Amygdala (tissue), 56 donors: ENCODE results near the gene FHIT.
A peak's percentile ranks its signal among the peaks of the same experiment; 100 is the strongest.
"Not testable (repeated sequence)": the region's sequence is repeated elsewhere in the genome, so short reads cannot be mapped to it uniquely, and the experiment has no call there.

Experiments used
- DNase-seq, 56 donors: peaks; one replicate each; lab custom pipeline; 2025; lab: John Stamatoyannopoulos, UW

Gene FHIT

DNA sequence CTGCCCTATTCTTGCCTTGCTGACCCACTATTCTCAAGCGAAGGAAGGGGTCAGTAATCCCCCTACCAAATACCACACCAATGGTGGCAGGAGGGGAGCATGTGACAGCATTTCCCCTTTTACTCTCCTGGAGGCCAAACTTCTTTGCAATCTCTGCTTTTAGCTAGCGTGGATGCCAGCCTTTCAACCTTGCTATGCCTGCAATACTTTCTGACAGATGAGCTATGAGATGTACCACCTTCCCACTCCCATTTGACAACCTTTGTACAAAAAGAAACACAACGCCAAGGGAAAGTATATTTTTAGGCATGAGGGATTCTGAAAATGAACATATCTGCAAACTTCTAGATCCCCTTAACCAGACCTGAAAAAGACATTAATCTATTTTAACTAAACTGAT, 302.1 kb downstream of the FHIT start:
- DNase-seq: no peak

DNA sequence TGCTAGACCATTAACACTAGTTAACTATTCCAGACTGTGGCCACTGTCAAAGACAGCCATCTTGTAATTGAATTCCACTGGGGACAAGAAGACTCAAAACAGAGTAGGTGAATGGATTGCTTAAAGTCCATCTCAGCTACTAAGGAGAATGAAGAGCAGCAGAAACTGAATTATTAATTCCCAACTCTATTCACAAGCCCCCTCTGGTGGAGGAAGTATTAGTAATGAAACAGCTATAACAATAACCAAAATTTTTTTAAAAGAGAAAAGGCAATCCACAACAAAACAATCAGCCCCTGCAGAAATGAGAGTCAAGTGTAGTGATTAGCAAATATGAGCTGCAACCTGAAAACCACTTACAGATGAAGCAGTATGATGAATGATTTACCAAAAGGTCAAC, 302.8 kb downstream of the FHIT start:
- no peak for DNase-seq

- no peak for DNase-seq
These were observed 315.5 kb downstream of the FHIT start for GRCh38 chr3:60935709-60936108.

DNA sequence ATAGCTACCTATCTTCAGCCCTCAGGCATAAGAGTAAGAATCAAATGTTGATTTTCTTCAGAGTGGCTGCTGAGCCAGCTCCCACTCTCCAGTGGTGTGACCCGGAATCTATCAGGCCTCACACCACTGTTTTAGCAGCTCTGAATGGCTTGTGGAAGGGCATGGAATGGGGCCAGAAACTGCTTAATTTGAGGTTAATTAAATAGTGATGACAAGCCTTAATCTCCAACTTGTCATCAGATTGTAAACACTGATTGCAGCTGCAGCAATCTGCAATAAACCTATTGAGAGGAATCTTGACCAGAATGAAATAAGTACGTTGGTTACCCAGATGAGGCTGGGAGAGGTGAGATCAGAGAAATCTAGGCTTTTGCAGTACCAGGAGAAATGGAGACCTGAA, 317.4 kb downstream of the FHIT start:
- DNase-seq: no peak

- no peak for DNase-seq
These were observed 318.6 kb downstream of the FHIT start for GRCh38 chr3:60932643-60933042.

GRCh38 chr3:60932170-60932569, 319.1 kb downstream of the FHIT start:
- no peak for DNase-seq

GRCh38 chr3:60931452-60931851, 319.8 kb downstream of the FHIT start:
- no peak for DNase-seq

- DNase-seq: no peak
These were observed 330.7 kb downstream of the FHIT start for GRCh38 chr3:60920519-60920918.

DNA sequence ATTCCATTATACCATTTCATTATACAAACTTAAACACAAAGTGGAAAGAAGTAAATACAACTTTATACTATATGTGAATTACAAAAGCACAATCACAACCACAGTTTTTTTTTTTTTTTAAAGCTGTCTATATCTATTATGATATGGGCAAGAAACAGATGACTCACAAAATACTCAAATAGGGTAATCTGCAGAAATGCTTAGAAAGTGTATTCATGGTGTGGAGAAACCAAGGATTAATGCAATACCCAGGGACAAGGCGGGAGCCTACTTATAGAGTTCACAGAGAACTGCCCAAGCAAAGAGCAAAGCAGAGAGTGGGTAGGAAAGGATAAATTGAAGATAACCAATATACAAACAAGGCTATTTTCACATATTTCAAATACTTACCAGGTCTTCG, 332.0 kb downstream of the FHIT start:
- no peak for DNase-seq

DNA sequence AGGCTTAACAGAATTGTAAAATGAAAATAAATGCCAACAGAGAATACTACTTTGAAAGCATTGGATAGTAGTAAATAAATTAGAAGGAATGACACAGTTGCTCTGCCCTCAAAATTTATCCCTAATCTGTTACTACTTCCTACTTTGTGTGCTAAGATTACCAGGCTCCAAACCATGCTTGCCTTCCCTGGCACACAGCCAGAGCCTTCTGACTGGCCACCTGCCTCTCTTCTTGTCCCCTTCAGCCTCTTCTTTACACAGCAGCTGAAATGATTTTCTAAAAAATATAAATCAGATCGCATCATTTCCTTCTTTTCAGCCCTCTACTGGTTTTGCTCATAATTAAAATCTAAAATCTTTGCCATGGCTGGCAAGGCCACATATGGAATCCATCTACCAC, 334.1 kb downstream of the FHIT start:
- peak in 5 of 56 donors; percentile 1 to 30 (median 8) for DNase-seq

- DNase-seq: no peak
These were observed 334.7 kb downstream of the FHIT start for GRCh38 chr3:60916546-60916945.

DNA sequence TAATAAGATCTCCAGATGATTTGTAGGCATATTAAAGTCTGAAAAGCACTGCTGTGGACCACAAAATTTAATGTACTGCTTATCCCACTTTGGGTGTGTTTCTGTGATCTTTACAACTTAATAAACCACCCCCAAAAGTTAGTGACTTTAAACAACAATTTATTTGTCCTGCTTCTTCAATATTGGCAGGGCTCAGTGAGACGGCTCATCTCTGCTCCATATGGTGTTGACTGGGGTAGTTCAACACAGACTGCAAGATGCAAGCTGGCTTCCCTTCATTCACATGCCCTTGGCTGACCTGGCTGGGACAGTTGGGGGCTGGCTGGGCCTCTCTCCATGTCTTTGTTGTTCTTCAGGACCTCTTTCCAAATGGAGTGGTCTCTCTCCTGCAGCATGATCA, 337.8 kb downstream of the FHIT start:
- no peak for DNase-seq

DNA sequence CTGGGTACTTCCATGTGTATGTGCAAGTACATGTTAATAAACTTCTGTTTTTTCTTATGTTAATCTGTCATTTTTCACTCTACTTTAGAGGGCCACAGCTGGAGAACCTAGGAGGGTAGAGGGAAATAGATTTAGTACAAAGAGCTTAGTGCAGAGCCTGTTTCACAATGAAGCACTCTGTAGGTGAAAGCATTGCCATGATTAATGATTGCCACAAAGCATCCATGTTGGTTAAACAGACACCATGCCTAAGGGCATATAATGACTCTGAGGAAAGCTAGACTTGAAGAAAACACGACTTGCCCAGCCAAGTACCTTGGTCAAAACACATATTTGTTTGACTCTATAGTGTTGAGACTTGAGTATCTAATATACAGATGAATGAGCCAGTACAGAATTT, 338.4 kb downstream of the FHIT start:
- no peak for DNase-seq

- no peak for DNase-seq
These were observed 339.1 kb downstream of the FHIT start for GRCh38 chr3:60912142-60912541.

GRCh38 chr3:60909526-60909925, 341.7 kb downstream of the FHIT start:
- DNase-seq: no peak

DNA sequence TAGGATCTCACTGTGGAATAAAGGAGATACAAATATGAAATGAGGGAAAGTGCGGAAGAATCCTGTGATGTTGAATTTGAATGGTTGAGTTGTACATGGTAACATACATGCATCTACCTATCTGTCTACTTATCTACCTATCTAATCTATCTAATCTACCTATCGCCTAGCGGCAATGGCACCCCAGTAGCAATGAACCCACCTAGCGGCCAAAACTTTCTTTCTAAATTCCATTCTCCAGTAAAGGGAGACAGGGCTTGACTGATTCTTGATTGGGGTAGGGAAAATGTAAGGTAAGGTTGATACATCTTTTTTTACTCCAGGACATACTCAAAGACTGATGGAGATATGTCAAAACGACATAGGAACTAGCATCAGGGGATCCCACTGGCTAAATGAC, 345.0 kb downstream of the FHIT start:
- DNase-seq: no peak

- no peak for DNase-seq
These were observed 352.9 kb downstream of the FHIT start for GRCh38 chr3:60898321-60898720.

DNA sequence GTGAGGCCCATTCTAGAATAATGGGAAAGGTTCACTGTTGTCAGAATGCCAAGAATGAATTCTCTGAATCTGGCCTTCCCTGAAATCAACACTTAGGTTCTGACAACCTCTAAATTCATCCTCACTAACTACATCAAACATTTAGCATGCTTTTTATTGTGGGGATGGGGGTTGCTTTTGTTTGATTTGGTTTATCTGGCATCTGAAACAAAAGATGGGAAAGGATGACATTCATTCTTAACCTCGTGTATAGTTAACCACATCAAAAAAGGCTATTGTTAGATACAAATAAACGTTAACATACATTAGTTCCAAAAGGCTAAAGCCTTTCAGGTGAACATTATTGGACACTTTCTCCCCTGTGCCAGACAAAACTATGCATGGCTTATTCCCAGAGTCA, 357.3 kb downstream of the FHIT start:
- no peak for DNase-seq

DNA sequence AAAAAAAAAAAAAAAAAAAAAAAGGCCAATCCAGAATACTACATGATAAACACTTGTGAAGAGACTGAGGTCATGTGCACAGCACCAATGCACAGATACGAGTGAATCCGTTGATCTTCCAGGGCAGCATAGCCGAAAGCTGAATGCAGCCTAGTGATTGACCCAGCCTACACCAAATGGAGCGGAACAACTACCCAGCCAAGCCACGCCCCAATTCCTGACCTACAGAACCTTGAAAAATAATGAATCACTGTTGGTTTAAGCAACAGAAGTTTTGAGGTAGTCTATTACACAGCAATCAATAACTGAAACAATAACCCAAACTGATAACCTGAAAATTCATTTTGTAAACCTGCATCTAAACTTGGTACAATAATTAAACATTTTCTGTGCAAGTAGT, 361.0 kb downstream of the FHIT start:
- DNase-seq: no peak

- DNase-seq: not testable (repeated sequence)
These were observed 362.3 kb downstream of the FHIT start for GRCh38 chr3:60888952-60889351.

DNA sequence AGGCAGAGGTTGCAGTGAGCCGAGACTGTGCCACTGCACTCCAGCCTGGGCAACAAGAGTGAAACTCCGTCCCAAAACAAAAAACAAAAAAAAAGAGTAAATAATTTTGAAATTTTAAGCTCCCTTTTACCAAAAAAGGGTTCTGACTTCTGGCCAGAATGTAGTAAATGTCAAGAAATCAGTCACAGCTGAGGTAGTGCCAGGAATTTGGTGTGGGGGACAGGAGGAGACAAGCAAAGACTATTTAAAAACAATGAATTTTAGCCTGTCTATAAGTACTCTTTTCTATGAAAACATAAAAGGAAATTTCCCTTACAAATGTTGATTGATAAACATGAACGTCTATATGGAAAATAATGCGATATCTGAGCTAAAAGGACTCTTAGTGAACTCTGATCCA, 363.7 kb downstream of the FHIT start:
- DNase-seq: no peak

DNA sequence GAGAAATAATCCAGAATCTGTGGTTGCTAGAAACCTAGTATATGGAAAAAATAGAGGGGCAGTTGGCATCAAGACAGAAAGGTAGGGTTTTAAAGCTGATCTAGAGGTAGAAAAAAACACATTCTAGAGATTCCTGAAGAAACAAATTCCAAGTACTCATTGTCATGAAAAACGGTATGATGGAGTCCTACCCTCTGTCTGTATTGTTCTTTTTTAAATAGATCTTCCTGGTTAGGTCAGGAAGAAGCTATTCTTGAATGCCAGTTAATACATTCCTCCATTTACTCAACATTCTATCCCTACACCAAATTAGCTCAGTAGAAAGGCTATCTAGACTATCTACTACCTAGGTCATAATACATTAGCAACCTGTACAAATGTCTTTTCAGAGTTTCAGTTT, 364.7 kb downstream of the FHIT start:
- DNase-seq: no peak

- no peak for DNase-seq
These were observed 367.2 kb downstream of the FHIT start for GRCh38 chr3:60884005-60884404.

- DNase-seq: no peak
These were observed 374.1 kb downstream of the FHIT start for GRCh38 chr3:60877188-60877587.
